ENCODE results near the gene C1QTNF9B. TPM values are rescaled to one million over a fixed set of nuclear protein-coding genes. Genes with fewer than 3 reads are reported as not detected.

Gene C1QTNF9B
- total RNA-seq, 1 experiment from 2014 or later: not detected

GRCh38 chr13:23850134-23850533 lies 47.2 kb downstream of the C1QTNF9B start:
- Histone ChIP-seq H3K36me3 (ENCODE audit: low read depth) (no peaks in the 10 kb centered on the region), H3K79me2 (ENCODE audit: low read depth) (no peaks in the 10 kb centered on the region), H3K4me2 (no peak overlapping the region), H3K27ac (no peak overlapping the region), H3K4me1 (replicated peaks; ENCODE audit: insufficient read depth) (no peaks in the 10 kb centered on the region), H3K4me3 (no peak overlapping the region), H3F3A (ENCODE audit: insufficient read depth, low read depth) (no peaks in the 10 kb centered on the region), H3K9me2 (ENCODE audit: insufficient read depth) (no peaks in the 10 kb centered on the region), H4K20me1 (ENCODE audit: insufficient read depth) (no peaks in the 10 kb centered on the region), H2AFZ (no peak overlapping the region), H3K27me3 (ENCODE audit: insufficient read depth, low read depth) (no peaks in the 10 kb centered on the region), H3K9me3 (ENCODE audit: insufficient read depth, low read depth) (no peaks in the 10 kb centered on the region)
- POLR2A ChIA-PET (ENCODE audit: unreplicated experiment): no interaction called here
- peak in 1 of 2 experiments; percentile 12 for DNase-seq
- TF ChIP-seq CTCF (conservative IDR thresholded peaks at IDR 0.05) (no peak), EZH2 (IDR thresholded peaks at IDR 0.05; ENCODE audit: low read depth) (no peak)
- intact Hi-C loops (cut with micrococcal nuclease; ENCODE audit: unreplicated experiment): no loop called here
- CTCF ChIA-PET: no interaction called here
- BruUV-seq (replicated peaks): no TSS peak

- peak in 1 of 2 experiments; percentile 10 for DNase-seq
- TF ChIP-seq CTCF (conservative IDR thresholded peaks at IDR 0.05) (no peak), EZH2 (IDR thresholded peaks at IDR 0.05; ENCODE audit: low read depth) (no peak)
- no peaks in the 10 kb centered on the region for H3K9me3 ChIP-seq (ENCODE audit: insufficient read depth, low read depth)
- H3K27me3 ChIP-seq (ENCODE audit: insufficient read depth, low read depth): no peaks in the 10 kb centered on the region
- H3K4me1 ChIP-seq (replicated peaks; ENCODE audit: insufficient read depth): no peaks in the 10 kb centered on the region
- ChIA-PET CTCF (no interaction called here), POLR2A (ENCODE audit: unreplicated experiment) (no interaction called here)
- H3K4me3 ChIP-seq: no peak overlapping the region
- H3K27ac ChIP-seq: no peak overlapping the region
- H4K20me1 ChIP-seq (ENCODE audit: insufficient read depth): no peaks in the 10 kb centered on the region
- H3K9me2 ChIP-seq (ENCODE audit: insufficient read depth): no peaks in the 10 kb centered on the region
- H3K36me3 ChIP-seq (ENCODE audit: low read depth): no peaks in the 10 kb centered on the region
- intact Hi-C loops (cut with micrococcal nuclease; ENCODE audit: unreplicated experiment): no loop called here
- H3K4me2 ChIP-seq: no peak overlapping the region
- H2AFZ ChIP-seq: no peak overlapping the region
- BruUV-seq (replicated peaks): no TSS peak
- H3F3A ChIP-seq (ENCODE audit: insufficient read depth, low read depth): no peaks in the 10 kb centered on the region
- H3K79me2 ChIP-seq (ENCODE audit: low read depth): no peaks in the 10 kb centered on the region
Observed at GRCh38 chr13:23849670-23850069, 47.6 kb downstream of the C1QTNF9B start.

GRCh38 chr13:23848646-23849141 lies 48.6 kb downstream of the C1QTNF9B start:
- H4K20me1 ChIP-seq (ENCODE audit: insufficient read depth): no peaks in the 10 kb centered on the region
- intact Hi-C loops (cut with micrococcal nuclease; ENCODE audit: unreplicated experiment): no loop called here
- POLR2A ChIA-PET (ENCODE audit: unreplicated experiment): no interaction called here
- CTCF ChIA-PET: no interaction called here
- no peak overlapping the region for H3K4me3 ChIP-seq
- no peak overlapping the region for H3K4me2 ChIP-seq
- no peaks in the 10 kb centered on the region for H3F3A ChIP-seq (ENCODE audit: insufficient read depth, low read depth)
- H3K36me3 ChIP-seq (ENCODE audit: low read depth): no peaks in the 10 kb centered on the region
- no TSS peak for BruUV-seq (replicated peaks)
- TF ChIP-seq CTCF (conservative IDR thresholded peaks at IDR 0.05) (no peak), EZH2 (IDR thresholded peaks at IDR 0.05; ENCODE audit: low read depth) (no peak)
- H3K27ac ChIP-seq: no peak overlapping the region
- DNase-seq: peak in 1 of 2 experiments; percentile 15
- H3K79me2 ChIP-seq (ENCODE audit: low read depth): no peaks in the 10 kb centered on the region
- no peaks in the 10 kb centered on the region for H3K4me1 ChIP-seq (replicated peaks; ENCODE audit: insufficient read depth)
- no peaks in the 10 kb centered on the region for H3K9me2 ChIP-seq (ENCODE audit: insufficient read depth)
- no peaks in the 10 kb centered on the region for H3K27me3 ChIP-seq (ENCODE audit: insufficient read depth, low read depth)
- H3K9me3 ChIP-seq (ENCODE audit: insufficient read depth, low read depth): no peaks in the 10 kb centered on the region
- H2AFZ ChIP-seq: no peak overlapping the region

Data from PC-9 (cell line).